HepG2 (cell line): Measurements from ENCODE around the gene PIP5KL1. TPM values are rescaled to one million over a fixed set of nuclear protein-coding genes. Genes with fewer than 3 reads are reported as not detected.
A peak's percentile ranks its signal among the peaks of the same experiment; 100 is the strongest.

Experiments used
- ARID2 ChIP-seq: sonication (generic); formaldehyde crosslinking; IDR thresholded peaks from 2 replicates; pipeline ENCODE4 v1.8.1; 2022; ENCODE audit warnings: mild to moderate bottlenecking, missing genetic modification reagents, borderline replicate concordance
- HNF1B ChIP-seq: sonication (generic); formaldehyde crosslinking; IDR thresholded peaks from 2 replicates; pipeline ENCODE4 v1.5.1; 2020; ENCODE audit warnings: mild to moderate bottlenecking, moderate library complexity, missing genetic modification reagents
- HOXD1 ChIP-seq: sonication (generic); formaldehyde crosslinking; IDR thresholded peaks from 2 replicates; pipeline ENCODE4 v1.5.0; 2020; ENCODE audit warnings: missing genetic modification reagents
- KDM5A ChIP-seq: fragments of 200-600 bp; sonication (generic); IDR thresholded peaks from 2 replicates; pipeline ENCODE4 v1.7.0; 2018; ENCODE audit warnings: antibody characterized with exemption, mild to moderate bottlenecking, low read length, borderline replicate concordance
- PHF8 ChIP-seq: sonication (generic); formaldehyde crosslinking; IDR thresholded peaks from 2 replicates; pipeline ENCODE4 v1.5.0; 2020; ENCODE audit warnings: missing genetic modification reagents
- RBM39 ChIP-seq: fragments of 200-400 bp; formaldehyde crosslinking; IDR thresholded peaks from one replicate; pipeline ENCODE4 v1.6.1; 2018; ENCODE audit warnings: antibody characterized with exemption, mild to moderate bottlenecking, low read depth, low read length; ENCODE audit not compliant: poor library complexity, severe bottlenecking
- SOX6 ChIP-seq, 2 experiments: fragments of 450-650 bp in 1 of 2; sonication (generic) in 1 of 2; formaldehyde crosslinking in 1 of 2; IDR thresholded peaks; 2 replicates each; pipeline versions ENCODE4 v1.4.0 to v1.6.1; 2017 to 2020; ENCODE audit warnings: antibody characterized with exemption in 1 of 2, mild to moderate bottlenecking in 1 of 2, missing genetic modification reagents in 1 of 2
- THYN1 ChIP-seq: sonication (generic); formaldehyde crosslinking; IDR thresholded peaks from 2 replicates; pipeline ENCODE4 v1.8.1; 2023; ENCODE audit warnings: low read depth, mild to moderate bottlenecking, moderate library complexity, missing genetic modification reagents, borderline replicate concordance
- ZIK1 ChIP-seq: sonication (generic); formaldehyde crosslinking; IDR thresholded peaks from 2 replicates; pipeline ENCODE4 v1.5.0; 2020; ENCODE audit warnings: mild to moderate bottlenecking, low read depth, missing genetic modification reagents, borderline replicate concordance
- ZNF501 ChIP-seq: sonication (generic); formaldehyde crosslinking; IDR thresholded peaks from 2 replicates; pipeline ENCODE4 v1.5.1; 2020; ENCODE audit warnings: mild to moderate bottlenecking, moderate library complexity, missing genetic modification reagents
- ZNF549 ChIP-seq: sonication (generic); formaldehyde crosslinking; IDR thresholded peaks from 2 replicates; pipeline ENCODE4 v1.5.0; 2020; ENCODE audit warnings: missing genetic modification reagents
- ZNF768 ChIP-seq: sonication (generic); formaldehyde crosslinking; IDR thresholded peaks from 2 replicates; pipeline ENCODE4 v1.4.0; 2020; ENCODE audit warnings: missing genetic modification reagents
- polyA plus RNA-seq, 8 experiments: library from polyadenylated mRNA; depleted of rRNA in 3 of 8; stranded (reverse) in 7 of 8; unstranded in 1 of 8; fragments of >200 nt; fragmentation: Illumina TruSeq in 4 of 8; extraction: Trizol in 4 of 8; gene quantifications; 2 replicates each; pipeline versions ENCODE4 v1.2.1 to v1.2.3, GENCODE V29; 2011 to 2016; ENCODE audit warnings: low read depth in 4 of 8, missing spikeins in 1 of 8, mixed read lengths in 1 of 8; ENCODE audit not compliant: insufficient read depth in 1 of 8
- total RNA-seq, 5 experiments: library from RNA; depleted of rRNA; stranded (reverse); fragments of >200 nt; fragmentation: Illumina TruSeq; extraction: Trizol; gene quantifications; 2 replicates each; pipeline ENCODE4 v1.2.3, GENCODE V29; 2016; ENCODE audit warnings: low read depth in 1 of 5
- TF ChIP-seq, protein P1 (sequence below): sonication (generic); formaldehyde crosslinking; IDR thresholded peaks from 2 replicates; pipeline ENCODE4 v1.5.0; 2020; ENCODE audit warnings: mild to moderate bottlenecking, missing genetic modification reagents, borderline replicate concordance
- TF ChIP-seq, protein P2 (sequence below): sonication (generic); formaldehyde crosslinking; IDR thresholded peaks from 2 replicates; pipeline ENCODE4 v1.4.0; 2020; ENCODE audit warnings: mild to moderate bottlenecking, missing genetic modification reagents, borderline replicate concordance
- TF ChIP-seq, protein P3 (sequence below): sonication (generic); formaldehyde crosslinking; IDR thresholded peaks from 2 replicates; pipeline ENCODE4 v1.5.1; 2020; ENCODE audit warnings: mild to moderate bottlenecking, missing genetic modification reagents, moderate library complexity

Gene PIP5KL1
- total and polyA plus RNA-seq, 2 of the 13 experiments (the other 11 are each of a cell fraction or from before 2014, with no cell fraction given), result 0.20 to 0.49 TPM

GRCh38 chr9:127916720-127917581 is 13.6 kb downstream of the PIP5KL1 start, which contains the start of gene ST6GALNAC4 (continued):
- TF ChIP-seq, protein P1, sequence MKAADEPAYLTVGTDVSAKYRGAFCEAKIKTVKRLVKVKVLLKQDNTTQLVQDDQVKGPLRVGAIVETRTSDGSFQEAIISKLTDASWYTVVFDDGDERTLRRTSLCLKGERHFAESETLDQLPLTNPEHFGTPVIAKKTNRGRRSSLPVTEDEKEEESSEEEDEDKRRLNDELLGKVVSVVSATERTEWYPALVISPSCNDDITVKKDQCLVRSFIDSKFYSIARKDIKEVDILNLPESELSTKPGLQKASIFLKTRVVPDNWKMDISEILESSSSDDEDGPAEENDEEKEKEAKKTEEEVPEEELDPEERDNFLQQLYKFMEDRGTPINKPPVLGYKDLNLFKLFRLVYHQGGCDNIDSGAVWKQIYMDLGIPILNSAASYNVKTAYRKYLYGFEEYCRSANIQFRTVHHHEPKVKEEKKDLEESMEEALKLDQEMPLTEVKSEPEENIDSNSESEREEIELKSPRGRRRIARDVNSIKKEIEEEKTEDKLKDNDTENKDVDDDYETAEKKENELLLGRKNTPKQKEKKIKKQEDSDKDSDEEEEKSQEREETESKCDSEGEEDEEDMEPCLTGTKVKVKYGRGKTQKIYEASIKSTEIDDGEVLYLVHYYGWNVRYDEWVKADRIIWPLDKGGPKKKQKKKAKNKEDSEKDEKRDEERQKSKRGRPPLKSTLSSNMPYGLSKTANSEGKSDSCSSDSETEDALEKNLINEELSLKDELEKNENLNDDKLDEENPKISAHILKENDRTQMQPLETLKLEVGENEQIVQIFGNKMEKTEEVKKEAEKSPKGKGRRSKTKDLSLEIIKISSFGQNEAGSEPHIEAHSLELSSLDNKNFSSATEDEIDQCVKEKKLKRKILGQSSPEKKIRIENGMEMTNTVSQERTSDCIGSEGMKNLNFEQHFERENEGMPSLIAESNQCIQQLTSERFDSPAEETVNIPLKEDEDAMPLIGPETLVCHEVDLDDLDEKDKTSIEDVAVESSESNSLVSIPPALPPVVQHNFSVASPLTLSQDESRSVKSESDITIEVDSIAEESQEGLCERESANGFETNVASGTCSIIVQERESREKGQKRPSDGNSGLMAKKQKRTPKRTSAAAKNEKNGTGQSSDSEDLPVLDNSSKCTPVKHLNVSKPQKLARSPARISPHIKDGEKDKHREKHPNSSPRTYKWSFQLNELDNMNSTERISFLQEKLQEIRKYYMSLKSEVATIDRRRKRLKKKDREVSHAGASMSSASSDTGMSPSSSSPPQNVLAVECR (CRISPR knock-in tag), result peak; percentile 46; the same call in 1 of the 2 replicates
- 0 out of 2 replicates have a peak, but pooled peaks have one; percentile 9 for TF ChIP-seq ZNF501 (CRISPR knock-in tag)
- no peak for TF ChIP-seq SOX6 (IDR thresholded peaks at IDR 0.05)
- TF ChIP-seq SOX6 (CRISPR knock-in tag; IDR thresholded peaks at IDR 0.05), result 0 out of 2 replicates have a peak, but pooled peaks have one; percentile 20
- TF ChIP-seq, protein P2, sequence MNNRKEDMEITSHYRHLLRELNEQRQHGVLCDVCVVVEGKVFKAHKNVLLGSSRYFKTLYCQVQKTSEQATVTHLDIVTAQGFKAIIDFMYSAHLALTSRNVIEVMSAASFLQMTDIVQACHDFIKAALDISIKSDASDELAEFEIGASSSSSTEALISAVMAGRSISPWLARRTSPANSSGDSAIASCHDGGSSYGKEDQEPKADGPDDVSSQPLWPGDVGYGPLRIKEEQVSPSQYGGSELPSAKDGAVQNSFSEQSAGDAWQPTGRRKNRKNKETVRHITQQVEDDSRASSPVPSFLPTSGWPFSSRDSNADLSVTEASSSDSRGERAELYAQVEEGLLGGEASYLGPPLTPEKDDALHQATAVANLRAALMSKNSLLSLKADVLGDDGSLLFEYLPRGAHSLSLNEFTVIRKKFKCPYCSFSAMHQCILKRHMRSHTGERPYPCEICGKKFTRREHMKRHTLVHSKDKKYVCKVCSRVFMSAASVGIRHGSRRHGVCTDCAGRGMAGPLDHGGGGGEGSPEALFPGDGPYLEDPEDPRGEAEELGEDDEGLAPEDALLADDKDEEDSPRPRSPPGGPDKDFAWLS (CRISPR knock-in tag), result no peak
- TF ChIP-seq THYN1, result no peak
- TF ChIP-seq ZIK1 (CRISPR knock-in tag), result no peak
- TF ChIP-seq HOXD1 (CRISPR knock-in tag), result no peak
- no peak for TF ChIP-seq HNF1B (CRISPR knock-in tag)
- no peak for TF ChIP-seq ARID2 (CRISPR knock-in tag)
- TF ChIP-seq ZNF549 (CRISPR knock-in tag), result no peak
- peak; percentile 42; the same call in 1 of the 2 replicates for TF ChIP-seq KDM5A
- TF ChIP-seq, protein P3, sequence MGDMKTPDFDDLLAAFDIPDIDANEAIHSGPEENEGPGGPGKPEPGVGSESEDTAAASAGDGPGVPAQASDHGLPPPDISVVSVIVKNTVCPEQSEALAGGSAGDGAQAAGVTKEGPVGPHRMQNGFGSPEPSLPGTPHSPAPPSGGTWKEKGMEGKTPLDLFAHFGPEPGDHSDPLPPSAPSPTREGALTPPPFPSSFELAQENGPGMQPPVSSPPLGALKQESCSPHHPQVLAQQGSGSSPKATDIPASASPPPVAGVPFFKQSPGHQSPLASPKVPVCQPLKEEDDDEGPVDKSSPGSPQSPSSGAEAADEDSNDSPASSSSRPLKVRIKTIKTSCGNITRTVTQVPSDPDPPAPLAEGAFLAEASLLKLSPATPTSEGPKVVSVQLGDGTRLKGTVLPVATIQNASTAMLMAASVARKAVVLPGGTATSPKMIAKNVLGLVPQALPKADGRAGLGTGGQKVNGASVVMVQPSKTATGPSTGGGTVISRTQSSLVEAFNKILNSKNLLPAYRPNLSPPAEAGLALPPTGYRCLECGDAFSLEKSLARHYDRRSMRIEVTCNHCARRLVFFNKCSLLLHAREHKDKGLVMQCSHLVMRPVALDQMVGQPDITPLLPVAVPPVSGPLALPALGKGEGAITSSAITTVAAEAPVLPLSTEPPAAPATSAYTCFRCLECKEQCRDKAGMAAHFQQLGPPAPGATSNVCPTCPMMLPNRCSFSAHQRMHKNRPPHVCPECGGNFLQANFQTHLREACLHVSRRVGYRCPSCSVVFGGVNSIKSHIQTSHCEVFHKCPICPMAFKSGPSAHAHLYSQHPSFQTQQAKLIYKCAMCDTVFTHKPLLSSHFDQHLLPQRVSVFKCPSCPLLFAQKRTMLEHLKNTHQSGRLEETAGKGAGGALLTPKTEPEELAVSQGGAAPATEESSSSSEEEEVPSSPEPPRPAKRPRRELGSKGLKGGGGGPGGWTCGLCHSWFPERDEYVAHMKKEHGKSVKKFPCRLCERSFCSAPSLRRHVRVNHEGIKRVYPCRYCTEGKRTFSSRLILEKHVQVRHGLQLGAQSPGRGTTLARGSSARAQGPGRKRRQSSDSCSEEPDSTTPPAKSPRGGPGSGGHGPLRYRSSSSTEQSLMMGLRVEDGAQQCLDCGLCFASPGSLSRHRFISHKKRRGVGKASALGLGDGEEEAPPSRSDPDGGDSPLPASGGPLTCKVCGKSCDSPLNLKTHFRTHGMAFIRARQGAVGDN (CRISPR knock-in tag), result peak; percentile 58
- peak; percentile 18; the same call in 1 of the 2 replicates for TF ChIP-seq ZNF768 (CRISPR knock-in tag)
- TF ChIP-seq RBM39, result no peak
- peak; percentile 74 for TF ChIP-seq PHF8 (CRISPR knock-in tag)
